Neural progenitor cell (in vitro differentiated cells): ENCODE data around the gene KRTAP13-3. TPM values are rescaled to one million over a fixed set of nuclear protein-coding genes. Genes with fewer than 3 reads are reported as not detected.

ENCODE experiments used
- DNase-seq: peaks from one replicate; pipeline ENCODE4 v3.0.0-alpha.2; 2016; ENCODE audit warnings: low spot score
- H2AFZ ChIP-seq: fragments of 200-600 bp; sonication (generic); replicated peaks from 2 replicates; pipeline ENCODE4 v1.6.1; 2016; ENCODE audit warnings: antibody characterized with exemption
- H3F3A ChIP-seq: fragments of 200-600 bp; sonication (generic); 2 replicates; pipeline ENCODE4 v1.6.1; 2016; ENCODE audit warnings: antibody characterized with exemption, low read depth
- H3K27ac ChIP-seq: fragments of 200-600 bp; sonication (generic); 2 replicates; pipeline ENCODE4 v1.5.1; 2016; ENCODE audit warnings: mild to moderate bottlenecking
- H3K27me3 ChIP-seq: fragments of 200-600 bp; sonication (generic); 2 replicates; pipeline ENCODE4 v1.6.1; 2016; ENCODE audit warnings: mild to moderate bottlenecking, moderate library complexity
- H3K36me3 ChIP-seq: fragments of 200-600 bp; sonication (generic); 2 replicates; pipeline ENCODE4 v1.5.1; 2016
- H3K4me1 ChIP-seq: fragments of 200-600 bp; sonication (generic); 2 replicates; pipeline ENCODE4 v1.6.1; 2016; ENCODE audit warnings: mixed run types
- H3K4me2 ChIP-seq: fragments of 200-600 bp; sonication (generic); 2 replicates; pipeline ENCODE4 v1.6.1; 2016
- H3K4me3 ChIP-seq: fragments of 200-600 bp; sonication (generic); 2 replicates; pipeline ENCODE4 v1.5.1; 2016
- H3K79me2 ChIP-seq: fragments of 200-600 bp; sonication (generic); 2 replicates; pipeline ENCODE4 v1.6.1; 2016; ENCODE audit warnings: low read depth
- H3K9ac ChIP-seq: fragments of 200-600 bp; sonication (generic); 2 replicates; pipeline ENCODE4 v1.6.1; 2016
- H3K9me3 ChIP-seq: fragments of 200-600 bp; sonication (generic); 2 replicates; pipeline ENCODE4 v1.5.1; 2016; ENCODE audit warnings: low read depth
- H4K20me1 ChIP-seq: fragments of 200-600 bp; sonication (generic); 2 replicates; pipeline ENCODE4 v1.6.1; 2016; ENCODE audit warnings: low read depth
- H3K27ac Mint-ChIP-seq: 3 replicates; pipeline ENCODE4 v1.8.0; 2021; ENCODE audit warnings: mixed read lengths
- H3K27me3 Mint-ChIP-seq: 2 replicates; pipeline ENCODE4 v1.8.0; 2022; ENCODE audit warnings: low read depth, mild to moderate bottlenecking, inconsistent platforms, moderate library complexity, mixed read lengths; ENCODE audit not compliant: insufficient read depth
- H3K36me3 Mint-ChIP-seq: 3 replicates; pipeline ENCODE4 v1.8.0; 2021; ENCODE audit warnings: mixed read lengths
- H3K4me1 Mint-ChIP-seq: 3 replicates; pipeline ENCODE4 v1.8.0; 2021; ENCODE audit warnings: mixed read lengths
- H3K4me3 Mint-ChIP-seq: 3 replicates; pipeline ENCODE4 v1.8.0; 2021; ENCODE audit warnings: mild to moderate bottlenecking, moderate library complexity, mixed read lengths
- H3K9me3 Mint-ChIP-seq: 3 replicates; pipeline ENCODE4 v1.8.0; 2020; ENCODE audit warnings: mixed read lengths
- EZH2 ChIP-seq: fragments of 200-600 bp; sonication (generic); IDR thresholded peaks from 2 replicates; pipeline ENCODE4 v1.6.1; 2017; ENCODE audit warnings: antibody characterized with exemption, mild to moderate bottlenecking, moderate library complexity
- EZH2phosphoT487 ChIP-seq: fragments of 200-600 bp; sonication (generic); IDR thresholded peaks from 2 replicates; pipeline ENCODE4 v1.6.1; 2017; ENCODE audit warnings: antibody characterized with exemption
- total RNA-seq: library from RNA; depleted of rRNA; stranded (reverse); fragments of >200 nt; gene quantifications from 2 replicates; pipeline ENCODE4 v1.2.3, GENCODE V29; 2015; ENCODE audit warnings: low replicate concordance
- TF ChIP-seq, protein P1 (sequence below): fragments of 200-600 bp; sonication (generic); IDR thresholded peaks from 2 replicates; pipeline ENCODE4 v1.5.1; 2017; ENCODE audit warnings: antibody characterized with exemption, mild to moderate bottlenecking

The KRTAP13-3 gene, protein sequence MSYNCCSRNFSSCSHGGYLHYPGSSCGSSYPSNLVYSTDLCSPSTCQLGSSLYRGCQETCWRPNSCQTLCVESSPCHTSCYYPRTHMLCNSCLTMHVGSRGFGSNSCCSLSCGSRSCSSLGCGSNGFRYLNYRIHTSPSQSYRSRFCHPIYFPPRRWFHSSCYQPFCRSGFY
- not detected in 2 replicates for total RNA-seq

DNA sequence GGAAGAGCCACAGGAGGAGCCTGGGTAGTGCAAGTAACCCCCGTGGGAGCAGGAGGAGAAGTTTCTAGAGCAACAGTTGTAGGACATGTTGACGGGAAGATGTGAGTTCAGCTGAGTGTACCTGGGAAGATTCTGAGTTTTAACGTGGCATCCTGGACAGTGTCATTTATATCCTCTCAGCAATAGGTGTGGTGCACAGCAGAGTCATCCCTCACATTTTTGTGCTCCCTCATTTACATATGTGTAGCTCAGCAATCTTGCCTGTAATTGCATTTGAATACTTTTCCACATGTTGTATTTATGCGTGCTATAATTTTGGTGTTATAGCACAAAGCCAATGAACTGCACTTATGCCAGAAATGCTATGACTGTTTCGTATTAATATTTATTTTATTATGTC, at the start of gene KRTAP13-3:
Gene KRTAP13-3 (minus strand): TSS at position 101 of the 400 bp plus-strand sequence. CDS start 14 bp downstream, at position 87.
- Mint-ChIP-seq H3K27me3 (no peaks in the 10 kb centered on the region), H3K36me3 (no peaks in the 10 kb centered on the region), H3K4me1 (peaks cover 15% of the 10 kb centered on the region), H3K27ac (no peak within 1 kb of the TSS), H3K9me3 (peaks cover 9% of the 10 kb centered on the region), H3K4me3 (no peak within 1 kb of the TSS)
- no peak for TF ChIP-seq EZH2phosphoT487
- TF ChIP-seq, protein P1, sequence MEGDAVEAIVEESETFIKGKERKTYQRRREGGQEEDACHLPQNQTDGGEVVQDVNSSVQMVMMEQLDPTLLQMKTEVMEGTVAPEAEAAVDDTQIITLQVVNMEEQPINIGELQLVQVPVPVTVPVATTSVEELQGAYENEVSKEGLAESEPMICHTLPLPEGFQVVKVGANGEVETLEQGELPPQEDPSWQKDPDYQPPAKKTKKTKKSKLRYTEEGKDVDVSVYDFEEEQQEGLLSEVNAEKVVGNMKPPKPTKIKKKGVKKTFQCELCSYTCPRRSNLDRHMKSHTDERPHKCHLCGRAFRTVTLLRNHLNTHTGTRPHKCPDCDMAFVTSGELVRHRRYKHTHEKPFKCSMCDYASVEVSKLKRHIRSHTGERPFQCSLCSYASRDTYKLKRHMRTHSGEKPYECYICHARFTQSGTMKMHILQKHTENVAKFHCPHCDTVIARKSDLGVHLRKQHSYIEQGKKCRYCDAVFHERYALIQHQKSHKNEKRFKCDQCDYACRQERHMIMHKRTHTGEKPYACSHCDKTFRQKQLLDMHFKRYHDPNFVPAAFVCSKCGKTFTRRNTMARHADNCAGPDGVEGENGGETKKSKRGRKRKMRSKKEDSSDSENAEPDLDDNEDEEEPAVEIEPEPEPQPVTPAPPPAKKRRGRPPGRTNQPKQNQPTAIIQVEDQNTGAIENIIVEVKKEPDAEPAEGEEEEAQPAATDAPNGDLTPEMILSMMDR: no peak
- no peak for TF ChIP-seq EZH2
- H3K9ac ChIP-seq: no peak within 1 kb of the TSS
- H4K20me1 ChIP-seq: no peaks in the 10 kb centered on the region
- DNase-seq: no peak
- H3F3A ChIP-seq: peaks cover 18% of the 10 kb centered on the region
- no peaks in the 10 kb centered on the region for H3K27me3 ChIP-seq
- H3K4me1 ChIP-seq: peaks cover 15% of the 10 kb centered on the region
- peaks cover 4% of the 10 kb centered on the region for H3K36me3 ChIP-seq
- peak within 1 kb of the TSS; percentile 8 for H2AFZ ChIP-seq
- peak within 1 kb of the TSS; percentile 48 for H3K4me2 ChIP-seq
- no peaks in the 10 kb centered on the region for H3K9me3 ChIP-seq
- peak within 1 kb of the TSS; percentile 87 for H3K27ac ChIP-seq
- H3K4me3 ChIP-seq: no peak within 1 kb of the TSS
- no peaks in the 10 kb centered on the region for H3K79me2 ChIP-seq

DNA sequence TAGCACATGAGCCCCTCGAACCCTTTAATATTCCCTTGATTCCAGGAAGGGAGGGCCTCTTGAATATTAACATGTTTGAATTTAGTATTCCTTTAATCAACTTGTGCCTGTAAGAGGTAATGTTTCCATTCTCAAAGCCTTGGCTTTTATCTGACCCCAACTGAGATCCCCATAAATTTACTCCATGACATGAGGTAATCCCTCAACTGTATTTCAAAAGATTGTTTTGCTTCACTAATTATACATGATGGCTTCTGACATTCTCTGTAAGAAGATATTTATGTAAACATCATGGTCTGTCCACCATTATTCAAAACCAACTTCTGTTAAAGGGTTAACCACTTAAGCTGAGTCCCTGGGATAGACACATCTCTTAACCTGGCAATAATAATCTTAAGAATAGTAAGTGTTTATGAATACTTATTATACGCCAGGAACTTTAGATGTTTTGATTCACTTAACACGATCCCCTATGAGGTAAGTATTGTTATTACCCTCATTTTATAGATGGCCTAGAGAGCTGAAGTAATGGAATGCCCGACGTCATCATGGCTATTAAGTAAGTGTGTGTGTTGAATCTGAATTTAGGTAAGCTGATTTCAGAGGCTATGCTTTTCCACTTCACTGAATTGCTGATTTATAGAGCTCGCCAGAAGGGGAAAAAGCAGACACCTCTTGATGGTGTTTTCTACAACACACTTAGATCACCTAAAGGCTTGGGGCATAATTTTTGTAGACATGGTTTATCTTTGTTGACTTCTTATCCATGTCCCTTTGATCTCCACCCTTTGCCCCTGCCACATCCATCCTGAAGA, 43.4 kb upstream of the KRTAP13-3 start:
- Mint-ChIP-seq H3K4me1 (no peaks in the 10 kb centered on the region), H3K27ac (peak overlapping the region; percentile 13), H3K36me3 (no peaks in the 10 kb centered on the region), H3K9me3 (no peaks in the 10 kb centered on the region), H3K27me3 (no peaks in the 10 kb centered on the region), H3K4me3 (no peak overlapping the region)
- DNase-seq: no peak
- no peaks in the 10 kb centered on the region for H3K36me3 ChIP-seq
- no peak overlapping the region for H3K4me2 ChIP-seq
- H3K9ac ChIP-seq: no peak overlapping the region
- H2AFZ ChIP-seq: no peak overlapping the region
- no peaks in the 10 kb centered on the region for H3K9me3 ChIP-seq
- no peaks in the 10 kb centered on the region for H3K4me1 ChIP-seq
- H3K27ac ChIP-seq: no peak overlapping the region
- no peak overlapping the region for H3K4me3 ChIP-seq
- H3F3A ChIP-seq: no peaks in the 10 kb centered on the region
- no peaks in the 10 kb centered on the region for H3K27me3 ChIP-seq
- TF ChIP-seq EZH2phosphoT487 (no peak), EZH2 (no peak)
- TF ChIP-seq, protein P1: no peak
- no peaks in the 10 kb centered on the region for H4K20me1 ChIP-seq
- H3K79me2 ChIP-seq: no peaks in the 10 kb centered on the region

DNA sequence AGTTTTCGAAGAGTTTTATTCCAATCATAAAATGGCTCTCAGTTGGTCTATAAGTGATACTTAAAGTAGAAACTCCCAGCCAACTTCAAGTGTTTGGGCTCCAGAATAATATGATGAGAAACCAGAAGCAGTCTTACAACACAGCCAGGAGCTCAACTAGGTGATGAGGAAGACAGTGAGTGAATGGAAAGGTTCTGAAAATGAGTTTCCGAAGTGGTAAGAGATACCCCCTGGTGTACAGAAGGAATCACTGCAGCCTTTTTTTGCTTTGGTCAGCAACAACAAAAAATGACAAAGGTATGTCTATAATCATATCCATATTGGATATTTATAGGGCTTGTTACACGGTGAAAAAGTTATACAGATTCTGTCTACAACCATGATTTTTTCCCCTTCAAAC, 38.0 kb upstream of the KRTAP13-3 start:
- Histone ChIP-seq H3K27ac (no peak overlapping the region), H3K4me2 (no peak overlapping the region), H3K27me3 (no peaks in the 10 kb centered on the region), H4K20me1 (no peaks in the 10 kb centered on the region), H3K9me3 (no peaks in the 10 kb centered on the region), H3K36me3 (no peaks in the 10 kb centered on the region), H2AFZ (peak overlapping the region; percentile 77), H3F3A (no peaks in the 10 kb centered on the region), H3K9ac (no peak overlapping the region), H3K79me2 (no peaks in the 10 kb centered on the region), H3K4me3 (no peak overlapping the region), H3K4me1 (no peaks in the 10 kb centered on the region)
- peak; percentile 39 for DNase-seq
- no peak overlapping the region for H3K27ac Mint-ChIP-seq
- H3K4me3 Mint-ChIP-seq: no peak overlapping the region
- no peaks in the 10 kb centered on the region for H3K36me3 Mint-ChIP-seq
- no peak for TF ChIP-seq EZH2
- TF ChIP-seq, protein P1: peak; percentile 69
- no peak for TF ChIP-seq EZH2phosphoT487
- H3K27me3 Mint-ChIP-seq: no peaks in the 10 kb centered on the region
- H3K9me3 Mint-ChIP-seq: no peaks in the 10 kb centered on the region
- no peaks in the 10 kb centered on the region for H3K4me1 Mint-ChIP-seq
